MCF 10A (cell line): Measurements from ENCODE around the gene CHD5. TPM values are rescaled to one million over a fixed set of nuclear protein-coding genes. Genes with fewer than 3 reads are reported as not detected.

Experiments used
- BruUV-seq: library from RNA; stranded (reverse); fragments of 400-500 nt; replicated peaks from 2 replicates; lab custom pipeline; 2021; lab: Mats Ljungman, UMichigan
- CTCF ChIA-PET: fragments of 300-600 bp; sonication (Branson Sonifier 250); formaldehyde crosslinking; extraction: SDS; loops from one replicate; lab custom pipeline; 2021; ENCODE audit warnings: antibody characterized with exemption, inconsistent platforms; lab: Yijun Ruan, JAX
- POLR2A ChIA-PET: fragments of 300-600, 350-650 bp; sonication (Branson Sonifier 250); formaldehyde crosslinking; extraction: SDS; loops from one replicate; lab custom pipeline; 2020; ENCODE audit warnings: antibody characterized with exemption, inconsistent platforms; lab: Yijun Ruan, JAX
- DNase-seq: peaks from one replicate; pipeline ENCODE4 v3.0.0-alpha.2; 2018; ENCODE audit not compliant: unreplicated experiment
- H3K27ac Mint-ChIP-seq: one replicate; pipeline ENCODE4 v1.8.0; 2022; ENCODE audit warnings: mild to moderate bottlenecking, low read depth, mixed read lengths; ENCODE audit not compliant: unreplicated experiment
- H3K27me3 Mint-ChIP-seq: one replicate; pipeline ENCODE4 v1.8.0; 2022; ENCODE audit warnings: mixed read lengths; ENCODE audit not compliant: insufficient read depth, unreplicated experiment
- H3K36me3 Mint-ChIP-seq: one replicate; pipeline ENCODE4 v1.8.0; 2022; ENCODE audit warnings: mild to moderate bottlenecking, moderate library complexity, mixed read lengths; ENCODE audit not compliant: insufficient read depth, unreplicated experiment
- H3K4me1 Mint-ChIP-seq: one replicate; pipeline ENCODE4 v1.8.0; 2022; ENCODE audit warnings: mixed read lengths; ENCODE audit not compliant: insufficient read depth, unreplicated experiment
- H3K4me3 Mint-ChIP-seq: one replicate; pipeline ENCODE4 v1.8.0; 2022; ENCODE audit warnings: mild to moderate bottlenecking, moderate library complexity, mixed read lengths; ENCODE audit not compliant: unreplicated experiment
- H3K9me3 Mint-ChIP-seq: one replicate; pipeline ENCODE4 v1.8.0; 2022; ENCODE audit warnings: mixed read lengths; ENCODE audit not compliant: unreplicated experiment
- intact Hi-C: fragments of 100-400 bp; cut with micrococcal nuclease; formaldehyde crosslinking; loops from 2 replicates; pipeline ENCODE4 v1.14.1; 2022
- total RNA-seq: library from RNA; stranded (reverse); gene quantifications from 2 replicates; pipeline ENCODE4 v1.2.3, GENCODE V29; 2022
- TF ChIP-seq, protein P1 (sequence below): fragments of 200-600 bp; IDR thresholded peaks from one replicate; pipeline ENCODE4 v1.8.0; 2022; ENCODE audit warnings: antibody characterized with exemption, mild to moderate bottlenecking; ENCODE audit not compliant: unreplicated experiment

The CHD5 gene
- total RNA-seq, 1 experiment from 2014 or later, result 0.07 TPM

- ChIA-PET CTCF (no interaction called here), POLR2A (interaction anchor here (3.1 kb wide), 1 partner anchor 14 kb away, joined by 10 read pairs; no protein-coding TSS in a partner anchor)
- no TSS peak for BruUV-seq
- TF ChIP-seq, protein P1, sequence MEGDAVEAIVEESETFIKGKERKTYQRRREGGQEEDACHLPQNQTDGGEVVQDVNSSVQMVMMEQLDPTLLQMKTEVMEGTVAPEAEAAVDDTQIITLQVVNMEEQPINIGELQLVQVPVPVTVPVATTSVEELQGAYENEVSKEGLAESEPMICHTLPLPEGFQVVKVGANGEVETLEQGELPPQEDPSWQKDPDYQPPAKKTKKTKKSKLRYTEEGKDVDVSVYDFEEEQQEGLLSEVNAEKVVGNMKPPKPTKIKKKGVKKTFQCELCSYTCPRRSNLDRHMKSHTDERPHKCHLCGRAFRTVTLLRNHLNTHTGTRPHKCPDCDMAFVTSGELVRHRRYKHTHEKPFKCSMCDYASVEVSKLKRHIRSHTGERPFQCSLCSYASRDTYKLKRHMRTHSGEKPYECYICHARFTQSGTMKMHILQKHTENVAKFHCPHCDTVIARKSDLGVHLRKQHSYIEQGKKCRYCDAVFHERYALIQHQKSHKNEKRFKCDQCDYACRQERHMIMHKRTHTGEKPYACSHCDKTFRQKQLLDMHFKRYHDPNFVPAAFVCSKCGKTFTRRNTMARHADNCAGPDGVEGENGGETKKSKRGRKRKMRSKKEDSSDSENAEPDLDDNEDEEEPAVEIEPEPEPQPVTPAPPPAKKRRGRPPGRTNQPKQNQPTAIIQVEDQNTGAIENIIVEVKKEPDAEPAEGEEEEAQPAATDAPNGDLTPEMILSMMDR, result no peak
- Mint-ChIP-seq H3K27me3 (no peaks in the 10 kb centered on the region), H3K36me3 (no peaks in the 10 kb centered on the region), H3K27ac (no peak overlapping the region), H3K9me3 (no peaks in the 10 kb centered on the region), H3K4me1 (peaks cover 6% of the 10 kb centered on the region), H3K4me3 (no peak overlapping the region)
- DNase-seq, result peak; percentile 25
- intact Hi-C loops, result no loop called here
These were observed 36.7 kb downstream of the CHD5 start for GRCh38 chr1:6143395-6143794.

- no peak for DNase-seq
- CTCF ChIA-PET, result no interaction called here
- H3K4me3 Mint-ChIP-seq, result no peak overlapping the region
- H3K36me3 Mint-ChIP-seq, result no peaks in the 10 kb centered on the region
- no TSS peak for BruUV-seq
- intact Hi-C loops, result no loop called here
- no peak overlapping the region for H3K27ac Mint-ChIP-seq
- H3K9me3 Mint-ChIP-seq, result no peaks in the 10 kb centered on the region
- peaks cover 6% of the 10 kb centered on the region for H3K4me1 Mint-ChIP-seq
- H3K27me3 Mint-ChIP-seq, result no peaks in the 10 kb centered on the region
- TF ChIP-seq, protein P1, result no peak
- POLR2A ChIA-PET, result no interaction called here
These were observed 37.4 kb downstream of the CHD5 start for GRCh38 chr1:6142734-6143133.

GRCh38 chr1:6142036-6142621, 38.0 kb downstream of the CHD5 start:
- ChIA-PET POLR2A (no interaction called here), CTCF (no interaction called here)
- DNase-seq, result no peak
- TF ChIP-seq, protein P1, result no peak
- Mint-ChIP-seq H3K4me1 (peaks cover 6% of the 10 kb centered on the region), H3K4me3 (no peak overlapping the region), H3K36me3 (no peaks in the 10 kb centered on the region), H3K27me3 (no peaks in the 10 kb centered on the region), H3K27ac (no peak overlapping the region), H3K9me3 (no peaks in the 10 kb centered on the region)
- intact Hi-C loops, result no loop called here
- BruUV-seq, result no TSS peak

GRCh38 chr1:6141592-6141991, 38.5 kb downstream of the CHD5 start:
- Mint-ChIP-seq H3K4me1 (peaks cover 6% of the 10 kb centered on the region), H3K36me3 (no peaks in the 10 kb centered on the region), H3K9me3 (no peaks in the 10 kb centered on the region), H3K27ac (no peak overlapping the region), H3K4me3 (no peak overlapping the region), H3K27me3 (no peaks in the 10 kb centered on the region)
- BruUV-seq, result no TSS peak
- DNase-seq, result peak; percentile 36
- ChIA-PET POLR2A (interaction anchor here (0.6 kb wide), 1 partner anchor 10 kb away, joined by 3 read pairs; no protein-coding TSS in a partner anchor), CTCF (interaction anchor here (0.6 kb wide), 1 partner anchor 157 kb away, joined by 5 read pairs; no protein-coding TSS in a partner anchor)
- TF ChIP-seq, protein P1, result no peak
- intact Hi-C loops, result no loop called here
